HG02938 (cell line): ENCODE data around the gene KLHL29.

Experiments
- ATAC-seq: cut with Tn5 transposase; IDR thresholded peaks from one replicate; pipeline ENCODE4 v1.9.1; 2021; ENCODE audit warnings: mild to moderate bottlenecking, moderate library complexity; ENCODE audit not compliant: unreplicated experiment

Gene KLHL29

DNA sequence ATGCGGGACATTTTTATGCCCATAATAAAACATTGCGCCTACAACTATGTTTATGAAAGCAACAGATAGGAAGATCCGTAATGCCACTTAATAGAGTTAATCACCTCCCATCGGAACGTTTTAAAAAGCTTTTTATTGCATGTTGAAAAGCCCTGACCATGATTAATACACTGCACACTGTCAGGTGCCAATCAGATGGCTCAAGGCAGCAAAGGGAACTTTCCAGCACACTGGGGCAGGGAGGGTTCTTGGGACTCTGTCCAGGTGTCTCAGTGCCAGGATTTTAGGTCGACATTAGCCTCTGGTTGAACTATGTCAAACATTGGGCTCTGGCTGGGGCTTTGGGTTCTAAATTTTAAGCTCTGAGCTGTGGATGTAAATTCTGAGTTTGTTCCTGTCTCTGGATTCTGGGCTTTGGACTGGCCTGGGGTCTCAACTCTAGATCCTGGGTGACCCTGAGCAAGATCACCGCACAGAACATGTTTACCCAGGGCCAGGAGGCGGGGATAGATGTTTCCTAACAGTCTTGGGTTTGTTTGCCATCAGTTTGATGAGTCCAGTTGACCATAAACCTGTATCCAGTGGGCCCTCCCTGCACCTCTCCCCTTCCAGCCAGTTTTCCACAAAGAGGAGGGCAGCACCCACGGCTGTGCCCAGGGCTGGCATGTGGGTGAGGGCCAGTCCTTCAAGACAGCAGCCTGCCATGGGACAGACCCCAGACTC, 279.2 kb downstream of the KLHL29 start:
- no peak for ATAC-seq

DNA sequence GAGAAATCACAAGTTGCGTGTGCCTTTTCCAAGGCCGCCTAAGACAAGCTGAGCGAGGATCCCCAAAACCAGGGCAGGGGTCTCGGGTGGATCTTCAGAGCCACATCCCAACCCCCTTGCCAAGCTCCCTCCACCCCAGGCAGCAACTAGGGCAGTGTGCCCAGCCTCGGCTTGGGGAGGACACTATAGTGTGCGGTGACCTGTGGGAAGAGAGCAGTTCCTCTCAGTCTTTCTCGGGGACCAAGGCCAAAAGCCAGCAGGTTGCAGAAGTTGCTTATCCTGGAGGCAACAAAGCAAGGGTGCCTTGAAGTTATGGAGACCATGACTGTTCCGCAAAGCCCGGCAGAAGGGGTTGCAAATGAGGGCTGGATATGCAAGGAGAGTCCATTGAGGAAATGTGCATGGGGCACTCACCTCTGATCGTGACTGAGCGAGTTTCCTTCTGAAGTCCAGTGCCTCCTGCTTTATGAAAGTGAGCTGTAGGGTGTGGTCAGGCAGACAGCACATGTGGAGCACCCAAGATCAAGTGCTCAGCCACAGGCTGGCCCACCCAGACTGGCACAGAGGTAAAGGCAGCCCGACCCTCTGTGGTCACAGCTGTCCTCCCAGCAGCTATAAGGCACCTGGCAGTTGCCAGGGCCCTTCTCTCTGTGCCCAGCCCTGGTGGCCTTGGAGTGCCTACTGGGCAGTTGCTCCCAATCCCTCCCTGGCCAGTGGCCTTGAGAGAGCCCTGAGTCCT, 281.4 kb downstream of the KLHL29 start:
- ATAC-seq, result no peak

DNA sequence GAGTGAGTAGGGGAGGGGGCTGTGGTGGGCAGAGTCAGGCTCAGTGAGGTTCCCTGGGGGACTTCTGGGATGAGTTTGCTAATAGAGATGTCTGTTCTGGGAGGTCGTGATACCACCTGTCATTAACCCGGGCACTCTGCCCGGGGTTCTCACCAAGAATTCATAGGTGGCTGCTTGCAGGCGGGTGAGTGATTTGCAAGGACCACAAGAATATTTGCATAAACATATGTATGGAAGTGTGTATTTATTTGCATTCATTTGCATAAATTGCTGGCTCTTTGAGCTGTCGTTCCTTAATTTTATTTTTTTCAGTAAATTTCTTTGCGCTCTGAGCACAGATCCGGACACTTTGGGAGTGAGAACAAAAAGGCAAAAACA, 282.0 kb downstream of the KLHL29 start:
- no peak for ATAC-seq

DNA sequence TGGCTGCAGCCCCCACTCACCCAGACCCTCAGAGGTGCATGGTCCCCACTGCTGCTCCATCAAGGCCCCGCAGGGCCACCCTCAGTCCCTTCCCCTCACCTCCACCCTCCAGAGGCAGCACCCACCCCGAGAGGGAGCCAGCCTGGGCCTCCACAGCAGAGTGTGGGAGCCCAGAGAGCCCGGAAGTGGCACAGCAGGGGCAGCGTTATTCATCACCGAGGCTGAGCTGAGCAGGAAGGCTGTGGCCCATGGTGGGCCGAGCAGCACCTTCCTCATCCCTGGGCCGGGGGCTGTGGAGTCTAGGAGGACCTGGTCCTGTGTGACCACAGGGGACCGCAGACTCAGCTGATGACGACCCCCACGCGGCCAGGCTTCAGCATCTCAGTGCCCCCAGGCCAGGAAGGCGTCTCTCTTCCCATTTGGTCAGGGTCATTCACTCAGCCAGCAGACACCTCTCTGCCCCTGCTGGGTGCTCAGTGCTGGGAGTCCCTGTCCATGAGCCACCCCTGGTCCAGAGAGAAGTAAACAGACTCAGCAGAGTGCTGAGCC, 283.9 kb downstream of the KLHL29 start:
- ATAC-seq, result no peak

DNA sequence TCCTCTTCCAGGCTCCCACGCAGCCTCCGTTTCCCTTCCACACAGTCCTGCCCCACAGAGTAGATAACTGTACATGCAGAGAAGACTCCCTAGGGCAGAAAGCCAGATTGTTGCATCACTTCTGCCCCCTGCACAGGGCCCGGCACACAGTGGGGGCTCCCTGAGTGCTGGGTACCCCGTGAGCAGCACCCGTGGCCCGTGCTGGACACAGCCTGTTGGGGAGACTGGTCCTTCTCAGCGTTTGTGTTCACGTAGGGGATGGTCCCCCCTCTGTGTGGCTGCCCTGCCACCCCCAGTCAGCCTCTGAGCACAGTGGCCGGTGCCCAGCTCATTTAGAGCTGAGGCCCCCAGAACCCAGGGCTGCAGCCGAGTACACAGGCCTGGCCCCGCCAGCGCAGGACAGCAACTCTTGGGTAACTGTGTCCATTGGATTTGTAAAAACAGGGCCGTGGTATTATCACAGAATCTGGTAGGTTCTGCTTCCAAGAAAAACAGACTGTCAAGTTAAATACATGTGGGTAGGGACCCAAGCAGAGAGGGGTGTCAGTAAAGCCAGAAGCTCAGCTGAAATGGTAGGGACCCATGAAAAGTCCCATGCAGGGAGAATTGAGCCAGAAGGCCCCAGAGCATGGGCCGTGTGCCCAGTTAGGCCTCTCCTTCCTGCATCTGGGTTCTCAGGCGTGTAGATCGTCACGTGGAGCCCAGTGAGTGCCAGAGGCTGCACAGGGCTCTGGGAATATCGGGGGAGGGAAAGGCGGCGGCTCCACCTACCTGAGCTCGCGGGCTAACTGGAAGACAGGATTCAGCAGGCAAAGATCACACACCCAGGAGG, 284.6 kb downstream of the KLHL29 start:
- no peak for ATAC-seq

DNA sequence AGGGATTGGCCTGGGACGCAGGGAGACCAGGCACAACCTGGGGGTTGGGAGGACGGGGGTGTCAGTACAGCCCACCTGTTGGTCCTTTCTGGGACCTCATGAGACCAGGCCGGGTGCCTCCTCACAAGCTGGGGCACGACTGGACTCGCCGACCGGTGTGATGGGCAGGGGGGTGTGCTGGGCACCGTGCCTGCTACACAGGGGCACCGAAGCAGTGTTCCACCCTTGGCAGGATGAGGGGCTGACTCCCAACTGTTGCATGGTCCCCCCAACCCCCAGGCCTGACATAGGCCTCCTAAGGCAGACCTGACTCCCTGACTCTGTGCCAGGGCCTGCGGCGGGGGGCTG, 285.2 kb downstream of the KLHL29 start:
- ATAC-seq, result no peak

DNA sequence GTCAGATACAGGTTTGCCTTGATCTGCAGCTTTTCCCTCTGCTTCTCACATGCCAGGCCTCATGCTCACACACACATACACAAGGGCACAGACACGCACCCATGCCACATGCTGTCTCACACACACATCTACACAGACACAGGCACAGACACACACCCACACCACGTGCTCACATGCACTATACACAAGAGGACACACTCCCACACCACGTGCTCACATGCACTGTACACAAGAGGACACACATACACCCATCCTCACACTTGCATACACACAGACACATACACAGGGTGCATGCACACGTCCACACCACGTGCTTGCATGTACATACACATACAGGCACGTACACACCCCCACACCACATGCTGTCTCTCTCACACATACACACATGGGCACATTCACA, 288.1 kb downstream of the KLHL29 start:
- no peak for ATAC-seq

DNA sequence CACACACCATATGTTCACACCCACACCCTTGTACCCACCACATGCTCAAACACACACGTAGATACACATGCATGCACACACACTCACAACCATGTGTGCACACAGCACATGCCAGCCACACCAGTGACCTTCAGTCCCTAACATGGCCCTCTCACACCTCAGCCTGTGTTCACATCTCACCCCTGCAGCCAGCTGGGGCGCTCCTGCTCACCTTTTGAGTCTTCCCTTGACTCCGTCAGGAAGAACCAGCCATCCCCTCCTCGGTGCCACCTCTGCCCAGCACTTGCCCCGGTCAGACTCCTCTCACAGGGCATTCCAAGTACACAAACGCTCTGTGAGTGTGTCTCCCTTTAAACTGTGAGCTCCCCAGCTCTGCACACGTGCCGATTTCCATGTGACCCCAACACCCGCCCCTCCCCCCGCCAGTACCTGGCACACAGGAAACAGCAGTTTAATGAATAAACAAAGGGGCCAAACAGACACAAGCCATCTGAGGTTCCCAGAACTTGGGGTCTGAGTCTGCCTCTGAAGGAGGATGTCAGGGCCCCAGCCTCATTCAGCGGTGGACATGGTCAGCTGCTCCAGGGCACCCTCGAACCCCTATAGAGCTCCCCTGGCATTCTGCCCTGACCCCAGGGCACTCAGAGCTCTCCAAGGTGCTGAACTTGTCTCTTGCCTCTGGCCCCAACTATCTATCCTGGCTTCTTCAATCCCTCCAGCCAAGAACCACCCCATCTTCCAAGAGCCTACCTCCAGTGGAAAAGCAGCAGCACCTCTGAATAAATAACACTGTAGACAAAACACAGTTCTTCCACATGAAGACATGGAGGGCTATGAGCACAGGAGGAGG, 289.1 kb downstream of the KLHL29 start:
- ATAC-seq, result no peak

DNA sequence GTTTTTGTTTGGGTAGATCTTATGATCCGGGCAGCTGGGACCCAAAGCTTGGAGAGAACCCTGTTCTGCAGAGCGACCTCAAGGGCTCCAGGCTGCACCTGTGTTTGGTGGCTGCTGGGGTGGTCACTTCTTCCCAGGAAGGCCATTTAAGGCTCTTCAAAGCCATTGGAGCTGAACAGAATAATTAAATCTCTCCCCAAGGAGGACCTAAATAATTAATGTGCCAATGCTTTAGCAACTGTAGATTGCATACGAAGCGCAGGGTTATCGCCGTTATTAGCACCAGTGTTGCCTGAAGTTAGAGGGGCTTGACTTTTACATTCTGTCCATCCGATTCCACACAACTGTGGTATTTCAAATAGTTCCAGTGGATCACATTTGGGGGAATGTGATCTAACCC, 290.5 kb downstream of the KLHL29 start:
- ATAC-seq, result no peak

DNA sequence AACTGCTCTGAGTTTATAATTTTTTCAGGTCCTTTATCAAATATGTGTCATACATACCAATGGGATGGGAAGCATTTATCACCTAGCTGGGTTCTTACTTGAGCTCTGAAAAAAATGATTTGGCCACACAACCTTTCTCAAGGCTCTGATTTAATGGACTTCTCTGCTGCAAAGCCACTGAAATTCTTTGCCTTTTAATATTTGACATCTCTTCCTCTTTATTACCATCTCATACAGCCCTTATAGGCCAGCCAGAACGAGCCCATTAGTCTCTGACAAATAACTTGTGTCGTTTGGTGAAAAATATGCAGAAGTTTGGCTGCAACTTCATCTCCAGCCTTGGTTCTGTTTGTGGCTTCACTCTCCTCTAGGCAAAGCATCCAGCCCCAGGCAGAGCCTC, 292.9 kb downstream of the KLHL29 start:
- no peak for ATAC-seq

DNA sequence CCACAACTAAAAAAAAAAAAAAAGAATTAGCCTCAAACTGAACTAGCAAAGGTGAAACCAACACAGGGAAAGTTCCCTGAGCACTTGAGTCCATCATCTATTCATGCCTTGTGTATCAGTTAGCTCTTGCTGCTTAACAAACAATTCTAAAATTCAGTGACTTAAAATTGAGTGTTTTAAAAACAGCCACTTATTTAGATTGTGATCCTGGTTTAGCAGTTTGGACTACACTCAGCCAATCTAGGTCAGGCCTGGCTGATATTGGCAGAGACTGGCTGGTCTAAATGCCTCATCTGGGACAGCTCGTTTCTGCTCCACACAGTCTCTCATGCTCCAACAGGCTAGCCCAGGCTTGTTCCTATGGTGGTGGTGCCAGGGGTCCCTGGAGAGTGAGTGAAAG, 294.1 kb downstream of the KLHL29 start:
- ATAC-seq, result no peak

DNA sequence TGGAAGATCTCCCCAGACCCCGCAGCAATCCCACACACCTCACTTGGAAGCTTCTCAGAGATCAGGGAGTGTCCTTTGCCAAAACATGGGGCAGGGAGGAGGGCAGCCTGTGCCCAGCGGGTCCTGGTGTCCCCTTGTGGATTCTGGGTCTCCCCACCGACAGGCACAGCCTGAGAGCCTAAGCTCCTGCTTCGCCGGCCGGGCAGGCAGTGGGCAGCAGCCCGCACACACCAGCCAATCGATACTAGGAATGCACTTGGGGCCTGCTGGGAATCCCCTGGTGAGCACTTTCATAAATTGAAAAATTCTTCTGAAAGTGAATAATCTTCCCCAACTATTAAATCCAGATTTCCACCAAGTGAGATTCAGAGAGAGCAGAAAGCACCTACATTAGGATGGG, 296.0 kb downstream of the KLHL29 start:
- no peak for ATAC-seq

DNA sequence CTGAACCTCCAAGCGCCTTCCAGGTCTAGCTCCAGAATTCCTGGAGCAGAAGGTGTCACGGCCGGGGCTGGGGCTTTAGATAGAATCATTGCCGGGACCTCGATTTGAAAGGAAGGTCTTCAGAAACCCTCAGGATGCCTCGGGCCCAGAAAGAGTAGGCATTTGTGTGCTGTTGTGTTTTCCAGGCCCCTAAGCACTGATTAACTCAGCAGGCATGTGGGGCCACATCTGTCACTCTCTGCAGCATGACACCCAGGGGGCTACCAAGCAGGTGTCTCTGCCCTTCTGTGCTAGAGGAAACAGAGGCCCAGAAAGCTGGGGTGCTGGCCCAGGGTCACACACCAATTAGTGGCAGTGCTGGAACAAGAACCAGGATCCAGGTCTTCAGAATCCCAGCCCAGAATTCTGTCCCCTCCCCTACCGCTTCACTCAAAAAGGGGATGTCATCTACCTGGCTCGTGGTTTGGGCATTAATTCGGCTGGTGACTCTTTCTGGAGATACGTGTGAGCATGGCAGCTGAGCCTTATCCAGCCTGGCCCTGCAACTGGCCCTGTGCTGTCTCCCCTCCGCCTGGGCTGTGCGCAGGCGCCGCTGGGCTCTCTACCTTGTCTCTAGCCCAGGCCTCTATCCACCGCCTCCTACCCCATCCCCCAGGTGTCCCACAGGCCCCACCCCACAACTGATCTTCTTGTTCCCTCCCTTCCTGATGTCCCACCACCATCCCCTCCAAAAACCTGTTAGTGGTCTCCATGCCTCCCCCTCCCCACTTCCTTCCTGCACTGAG, 296.6 kb downstream of the KLHL29 start:
- ATAC-seq, result no peak

DNA sequence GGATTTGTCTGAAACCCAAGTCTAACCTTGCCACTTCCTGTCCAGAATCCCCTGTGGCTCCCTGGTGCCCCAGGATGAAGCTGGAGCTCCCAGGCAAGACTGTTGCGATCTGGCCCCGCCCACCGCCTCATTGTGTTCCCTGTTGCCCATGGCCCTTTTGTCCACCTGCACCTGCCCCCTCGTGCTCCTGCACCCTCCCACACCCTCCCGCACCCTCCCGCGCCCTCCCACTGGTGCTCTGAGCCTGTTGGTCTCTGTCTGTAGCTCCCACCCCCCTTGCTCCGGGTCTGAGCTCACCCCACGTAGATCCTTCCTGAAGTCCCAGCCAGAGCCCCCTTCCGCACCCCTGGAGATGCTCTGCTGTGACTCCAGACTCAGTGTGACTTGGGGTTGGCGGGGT, 297.5 kb downstream of the KLHL29 start:
- no peak for ATAC-seq

DNA sequence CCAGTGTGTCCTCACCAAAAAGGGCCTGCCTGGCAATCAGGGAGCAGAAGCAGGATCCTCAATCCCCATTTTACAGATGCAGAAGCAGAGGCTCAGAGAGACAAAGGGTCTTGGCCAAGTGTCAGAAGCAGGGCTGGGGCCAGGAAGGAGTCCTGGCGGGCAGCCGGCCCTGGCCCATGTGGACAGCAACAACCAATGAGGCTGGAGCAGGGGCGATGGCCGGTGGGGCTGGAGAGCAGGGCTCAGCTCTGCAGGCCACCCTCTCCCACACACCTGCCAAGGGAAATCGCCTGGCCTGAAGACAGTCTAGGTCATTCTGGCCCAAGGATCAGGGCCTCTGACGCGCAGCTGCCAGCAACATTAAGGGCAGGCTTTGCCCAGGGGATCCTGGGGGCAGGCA, 298.0 kb downstream of the KLHL29 start:
- ATAC-seq, result no peak

DNA sequence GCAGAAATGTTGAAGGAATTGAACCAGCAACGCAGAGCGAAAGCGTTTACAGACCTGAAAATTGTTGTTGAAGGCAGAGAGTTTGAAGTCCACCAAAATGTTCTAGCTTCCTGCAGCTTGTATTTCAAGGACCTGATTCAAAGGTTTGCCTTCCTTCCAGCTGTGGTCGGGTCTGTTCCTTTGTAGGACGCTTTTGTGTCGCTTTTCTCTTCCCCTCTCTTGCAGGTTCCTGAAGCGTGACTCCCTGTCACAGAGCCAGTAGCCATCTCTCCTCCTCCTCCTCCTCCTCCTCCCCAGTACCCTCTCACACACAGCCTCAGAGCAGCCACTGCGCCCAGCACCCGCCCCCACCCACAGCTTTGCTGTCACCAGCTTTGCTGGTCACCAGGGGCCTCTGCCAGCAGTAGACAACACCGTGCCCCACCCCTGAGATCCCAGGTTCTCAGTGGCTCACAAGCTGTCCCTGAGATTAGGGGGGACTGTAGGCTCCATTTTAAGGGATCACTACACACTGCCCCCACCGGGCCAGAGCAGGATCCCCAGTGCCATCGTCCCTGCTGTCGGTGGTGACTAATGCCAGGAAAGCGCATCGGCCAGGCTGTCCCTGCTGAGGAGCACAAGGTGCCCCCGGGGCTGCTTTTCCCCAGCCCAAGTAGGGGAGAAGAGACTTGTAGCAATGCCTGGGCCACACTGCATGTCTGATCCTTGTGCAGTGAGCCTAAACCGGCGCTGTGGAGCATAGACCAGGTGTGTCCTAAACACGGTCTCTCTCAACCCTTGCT, 299.6 kb downstream of the KLHL29 start:
- ATAC-seq, result no peak

DNA sequence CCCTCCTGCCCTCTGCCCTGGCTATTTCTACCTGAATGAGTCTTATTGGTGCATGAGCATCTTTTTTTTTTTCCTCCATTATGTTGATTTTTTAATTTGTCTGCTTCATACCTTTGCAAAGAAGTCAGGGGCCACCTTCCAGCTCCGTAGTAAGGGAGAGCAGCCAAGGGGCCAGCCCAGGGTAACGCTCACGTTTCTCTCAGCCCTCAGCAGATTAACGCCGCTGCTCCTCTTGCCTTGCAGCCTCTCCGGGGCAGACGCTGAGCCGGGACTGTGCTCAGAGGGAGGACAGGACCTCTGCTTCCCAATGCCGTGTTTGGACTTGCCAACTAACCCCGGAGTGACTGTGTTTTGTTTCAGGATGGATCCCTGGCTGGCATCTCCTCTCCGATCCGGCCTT, 300.2 kb downstream of the KLHL29 start:
- no peak for ATAC-seq

DNA sequence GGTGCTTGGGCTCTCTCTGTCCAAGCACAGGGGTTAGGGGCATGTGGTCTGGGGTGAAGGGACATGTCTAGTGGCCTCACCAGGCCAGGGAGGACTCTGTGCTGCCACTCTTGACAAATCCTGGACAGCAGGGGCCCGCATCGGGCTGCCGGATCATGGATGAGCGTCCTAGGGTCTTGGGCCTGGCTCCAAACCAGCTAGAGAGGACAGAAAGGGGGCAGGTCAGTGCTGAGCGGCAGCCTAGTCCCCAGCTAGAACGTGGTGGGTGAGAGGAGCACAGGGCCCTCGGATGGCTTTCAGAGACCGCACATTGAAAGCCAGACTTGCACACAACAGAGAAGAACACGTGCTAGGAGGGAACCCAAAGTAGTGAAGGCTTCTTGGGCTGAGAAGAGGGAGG, 300.7 kb downstream of the KLHL29 start:
- ATAC-seq, result no peak

DNA sequence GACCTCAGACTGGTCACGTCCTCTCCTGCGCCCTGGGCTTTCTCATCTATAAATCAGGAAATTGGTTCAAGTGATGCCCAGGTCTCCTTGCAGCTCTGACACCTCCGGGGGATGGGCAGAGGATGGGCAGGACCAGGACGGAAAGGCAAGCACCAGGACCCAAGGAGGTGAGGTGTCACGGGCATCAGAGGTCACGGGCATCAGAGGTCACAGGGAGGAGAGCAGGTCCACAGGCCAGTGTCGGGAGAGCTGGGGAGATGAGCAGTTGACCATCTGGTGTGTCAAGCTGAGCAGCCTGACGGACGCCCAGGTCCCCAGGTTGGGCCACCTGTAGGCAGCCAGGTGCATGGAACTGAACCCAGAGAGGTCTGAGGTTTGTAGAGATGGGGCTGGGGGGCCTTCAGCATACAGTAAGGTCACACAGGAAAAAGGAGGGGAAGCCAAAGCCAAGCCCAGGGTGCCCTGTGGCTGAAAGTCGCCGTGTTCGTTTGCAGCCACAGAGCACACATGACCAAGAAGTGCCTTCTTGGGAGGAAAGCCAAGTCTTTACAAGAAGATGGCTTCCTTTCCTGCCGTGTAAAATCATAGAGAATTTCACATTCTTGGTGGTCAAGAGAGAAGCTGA, 301.5 kb downstream of the KLHL29 start:
- no peak for ATAC-seq
